ENCODE data around the gene TMEM254.

GRCh38 chr10:80132299-80133139 is 54.1 kb downstream of the TMEM254 start, which contains the start of gene PLAC9:
- TF ChIP-seq, protein P1, sequence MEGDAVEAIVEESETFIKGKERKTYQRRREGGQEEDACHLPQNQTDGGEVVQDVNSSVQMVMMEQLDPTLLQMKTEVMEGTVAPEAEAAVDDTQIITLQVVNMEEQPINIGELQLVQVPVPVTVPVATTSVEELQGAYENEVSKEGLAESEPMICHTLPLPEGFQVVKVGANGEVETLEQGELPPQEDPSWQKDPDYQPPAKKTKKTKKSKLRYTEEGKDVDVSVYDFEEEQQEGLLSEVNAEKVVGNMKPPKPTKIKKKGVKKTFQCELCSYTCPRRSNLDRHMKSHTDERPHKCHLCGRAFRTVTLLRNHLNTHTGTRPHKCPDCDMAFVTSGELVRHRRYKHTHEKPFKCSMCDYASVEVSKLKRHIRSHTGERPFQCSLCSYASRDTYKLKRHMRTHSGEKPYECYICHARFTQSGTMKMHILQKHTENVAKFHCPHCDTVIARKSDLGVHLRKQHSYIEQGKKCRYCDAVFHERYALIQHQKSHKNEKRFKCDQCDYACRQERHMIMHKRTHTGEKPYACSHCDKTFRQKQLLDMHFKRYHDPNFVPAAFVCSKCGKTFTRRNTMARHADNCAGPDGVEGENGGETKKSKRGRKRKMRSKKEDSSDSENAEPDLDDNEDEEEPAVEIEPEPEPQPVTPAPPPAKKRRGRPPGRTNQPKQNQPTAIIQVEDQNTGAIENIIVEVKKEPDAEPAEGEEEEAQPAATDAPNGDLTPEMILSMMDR (conservative IDR thresholded peaks at IDR 0.05 in 1 of 2, IDR thresholded peaks at IDR 0.05 in 1 of 2; ENCODE audit: extremely low read depth in 1 of 2, insufficient read depth in 1 of 2, low read depth in 1 of 2, low read length in 2 of 2): no peak
- peak; percentile 33 for TF ChIP-seq EZH2 (IDR thresholded peaks at IDR 0.05; ENCODE audit: borderline replicate concordance, low read length)

Data from mammary epithelial cell (primary cell).